Neuronal stem cell (in vitro differentiated cells): ENCODE results near the gene ISCA2.

ENCODE experiments used
- DNase-seq: peaks from one replicate; pipeline ENCODE4 v3.0.0-alpha.2; 2013; ENCODE audit warnings: low spot score
- H2AFZ ChIP-seq: one replicate; pipeline ENCODE4 v1.6.1; 2013; ENCODE audit warnings: mild to moderate bottlenecking, low read length, inconsistent platforms
- H2AK5ac ChIP-seq: 2 replicates; pipeline ENCODE4 v1.6.1; 2013; ENCODE audit warnings: low read depth, mild to moderate bottlenecking, inconsistent platforms, low read length, moderate library complexity, mixed read lengths
- H2BK120ac ChIP-seq: 2 replicates; pipeline ENCODE4 v1.6.1; 2013; ENCODE audit warnings: low read depth, mild to moderate bottlenecking, inconsistent platforms, low read length, moderate library complexity, mixed read lengths
- H2BK12ac ChIP-seq: one replicate; pipeline ENCODE4 v1.6.1; 2013; ENCODE audit warnings: low read length, inconsistent platforms
- H2BK15ac ChIP-seq: 2 replicates; pipeline ENCODE4 v1.6.1; 2013; ENCODE audit warnings: mild to moderate bottlenecking, low read length, inconsistent platforms, mixed read lengths
- H2BK5ac ChIP-seq: one replicate; pipeline ENCODE4 v1.6.1; 2013; ENCODE audit warnings: inconsistent platforms, mild to moderate bottlenecking, low read length, moderate library complexity
- H3K14ac ChIP-seq: one replicate; pipeline ENCODE4 v1.6.1; 2013; ENCODE audit warnings: low read length, inconsistent platforms
- H3K18ac ChIP-seq: 2 replicates; pipeline ENCODE4 v1.6.1; 2013; ENCODE audit warnings: low read length, inconsistent platforms
- H3K23ac ChIP-seq: 2 replicates; pipeline ENCODE4 v1.6.1; 2013; ENCODE audit warnings: low read depth, mild to moderate bottlenecking, mixed read lengths, low read length, inconsistent platforms; ENCODE audit not compliant: poor library complexity
- H3K27ac ChIP-seq: replicated peaks from 3 replicates; pipeline ENCODE4 v1.5.1; 2013; ENCODE audit warnings: low read length, inconsistent platforms
- H3K27me3 ChIP-seq, 3 experiments: 2 replicates each; pipeline ENCODE4 v1.6.1; 2013; ENCODE audit warnings: low read length in 3 of 3, mild to moderate bottlenecking in 2 of 3, inconsistent platforms in 1 of 3, low read depth in 1 of 3, mixed read lengths in 1 of 3, moderate library complexity in 1 of 3; ENCODE audit not compliant: control insufficient read depth in 3 of 3, insufficient read depth in 3 of 3
- H3K36me3 ChIP-seq, 2 donors: replicated peaks in 1 of 2; 2 replicates each; pipeline ENCODE4 v1.6.1; 2013; ENCODE audit warnings: low read length in 2 of 2; ENCODE audit not compliant: control insufficient read depth in 2 of 2, insufficient read depth in 2 of 2
- H3K4ac ChIP-seq: 2 replicates; pipeline ENCODE4 v1.6.1; 2013; ENCODE audit warnings: inconsistent platforms, mild to moderate bottlenecking, low read length, moderate library complexity
- H3K4me1 ChIP-seq, 2 donors: 1 replicate in 1 of 2; 2 replicates in 1 of 2; pipeline ENCODE4 v1.6.1; 2013; ENCODE audit warnings: low read length in 2 of 2, low read depth in 1 of 2; ENCODE audit not compliant: control insufficient read depth in 2 of 2, insufficient read depth in 1 of 2
- H3K4me2 ChIP-seq: one replicate; pipeline ENCODE4 v1.6.1; 2013; ENCODE audit warnings: mild to moderate bottlenecking, low read length, inconsistent platforms; ENCODE audit not compliant: insufficient read depth, poor library complexity, severe bottlenecking
- H3K4me3 ChIP-seq, 2 donors: 2 replicates each; pipeline ENCODE4 v1.5.1; 2013; ENCODE audit warnings: low read length in 2 of 2, mild to moderate bottlenecking in 2 of 2, inconsistent platforms in 1 of 2, moderate library complexity in 1 of 2
- H3K79me1 ChIP-seq: one replicate; pipeline ENCODE4 v1.6.1; 2013; ENCODE audit warnings: low read depth, mild to moderate bottlenecking, inconsistent platforms, low read length, moderate library complexity
- H3K9ac ChIP-seq: one replicate; pipeline ENCODE4 v1.6.1; 2013; ENCODE audit warnings: mild to moderate bottlenecking, low read depth, low read length, inconsistent platforms; ENCODE audit not compliant: poor library complexity
- H3K9me3 ChIP-seq, 2 donors: replicated peaks in 1 of 2; 2 replicates each; pipeline versions ENCODE3 to v1.6.1; 2013; ENCODE audit warnings: low read length in 2 of 2, mild to moderate bottlenecking in 2 of 2, inconsistent platforms in 1 of 2, low read depth in 1 of 2, mixed read lengths in 1 of 2, moderate library complexity in 1 of 2; ENCODE audit not compliant: control insufficient read depth in 2 of 2, insufficient read depth in 1 of 2
- H4K8ac ChIP-seq: one replicate; pipeline ENCODE4 v1.6.1; 2013; ENCODE audit warnings: low read depth, mild to moderate bottlenecking, inconsistent platforms, low read length, moderate library complexity
- H4K91ac ChIP-seq: one replicate; pipeline ENCODE4 v1.6.1; 2013; ENCODE audit warnings: low read length, low read depth, mild to moderate bottlenecking, inconsistent platforms; ENCODE audit not compliant: poor library complexity
- WGBS, 2 donors: extraction: QIAGEN DNeasy Blood & Tissue Kit; methylation state at CpG; one replicate each; pipeline ENCODE4 v1.1.7; 2013; ENCODE audit warnings: missing lambda C conversion rate in 2 of 2, mixed read lengths in 1 of 2; ENCODE audit not compliant: insufficient read length in 2 of 2, insufficient replicate concordance in 1 of 2; ENCODE audit errors: extremely low coverage in 2 of 2; 5-methylcytosine and 5-hydroxymethylcytosine counted together

ISCA2 gene

DNA sequence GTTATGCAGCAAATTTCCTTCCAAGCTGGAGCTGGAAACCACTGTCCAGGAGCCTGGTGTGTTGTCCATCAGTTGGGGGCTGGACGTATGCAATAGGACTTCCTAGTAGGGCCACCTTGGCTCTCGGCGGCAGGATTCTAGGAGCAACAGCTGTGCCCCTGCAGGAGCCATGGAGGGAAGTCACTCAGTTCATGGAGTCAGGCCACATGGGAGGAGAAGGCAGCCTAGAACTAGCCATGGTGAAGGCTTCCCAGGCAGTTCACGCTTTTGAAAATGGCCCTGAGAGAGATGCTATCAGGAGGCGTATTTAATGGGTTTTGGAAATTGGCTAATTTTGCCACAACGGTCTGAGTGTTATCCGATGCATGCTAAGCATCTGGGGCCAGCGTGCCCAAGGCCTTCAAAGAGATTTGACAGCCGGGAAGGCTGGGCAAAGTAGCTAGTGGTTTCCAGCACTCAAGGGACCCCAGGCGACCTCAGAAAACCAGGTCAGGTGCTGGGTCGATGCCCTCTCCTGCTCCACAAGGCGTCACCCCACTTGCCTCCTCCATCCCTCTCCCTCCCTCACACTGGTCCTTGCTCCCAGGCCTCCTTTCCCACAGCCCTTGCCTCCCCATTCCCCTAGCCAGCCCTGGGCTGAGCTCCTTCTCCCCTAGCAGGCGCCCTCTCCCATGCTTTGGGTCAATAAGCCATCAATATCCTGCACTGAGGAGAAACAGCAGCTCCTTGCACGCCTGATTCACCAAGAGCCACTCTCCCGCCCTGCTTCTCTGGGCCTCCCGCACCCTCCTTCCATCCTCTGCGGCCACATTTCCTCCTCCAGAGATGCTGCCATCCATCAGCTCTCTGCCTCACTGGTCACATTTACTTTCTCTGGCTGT, 36.6 kb upstream of the ISCA2 start:
- Histone ChIP-seq H3K4me2 (no peak overlapping the region), H3K14ac (no peak overlapping the region), H3K9me3 (peaks cover 0 to 4% of the 10 kb centered on the region in 2 donors), H4K8ac (no peak overlapping the region), H4K91ac (no peak overlapping the region), H3K9ac (no peak overlapping the region), H2BK15ac (no peak overlapping the region), H2AFZ (no peak overlapping the region), H3K79me1 (no peaks in the 10 kb centered on the region), H3K4me1 (peaks cover 0 to 16% of the 10 kb centered on the region in 2 donors), H3K18ac (peak overlapping the region; percentile 67), H3K4ac (no peak overlapping the region), H3K27me3 (peaks cover 0 to 21% (median 0%) of the 10 kb centered on the region in 3 experiments), H3K36me3 (no peaks in the 10 kb centered on the region), H2BK5ac (no peak overlapping the region), H3K4me3 (no peak overlapping the region), H2BK120ac (peak overlapping the region; percentile 21), H3K27ac (no peak overlapping the region), H2AK5ac (peak overlapping the region; percentile 30), H3K23ac (no peak overlapping the region), H2BK12ac (peak overlapping the region; percentile 50)
- WGBS, 2 donors = no CpG with 5 or more reads among the region's 17 CpGs
- no peak for DNase-seq

DNA sequence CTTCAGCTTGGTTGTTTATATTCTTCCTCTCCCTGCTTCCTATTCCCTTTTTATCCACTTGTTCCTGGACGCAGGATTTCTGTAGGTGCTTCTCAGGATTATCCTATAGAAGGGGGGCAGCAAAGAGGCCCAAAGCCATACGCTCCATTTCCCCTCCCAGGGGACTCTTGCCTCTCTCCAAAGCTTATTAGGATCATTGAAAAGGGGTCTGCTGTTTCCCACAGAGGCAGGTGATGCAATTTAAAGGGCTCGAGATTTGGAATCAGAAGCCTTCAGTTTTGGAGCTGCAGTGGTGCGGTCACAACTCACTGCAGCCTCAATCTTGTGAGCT, 36.0 kb upstream of the ISCA2 start:
- H3K27ac ChIP-seq = no peak overlapping the region

DNA sequence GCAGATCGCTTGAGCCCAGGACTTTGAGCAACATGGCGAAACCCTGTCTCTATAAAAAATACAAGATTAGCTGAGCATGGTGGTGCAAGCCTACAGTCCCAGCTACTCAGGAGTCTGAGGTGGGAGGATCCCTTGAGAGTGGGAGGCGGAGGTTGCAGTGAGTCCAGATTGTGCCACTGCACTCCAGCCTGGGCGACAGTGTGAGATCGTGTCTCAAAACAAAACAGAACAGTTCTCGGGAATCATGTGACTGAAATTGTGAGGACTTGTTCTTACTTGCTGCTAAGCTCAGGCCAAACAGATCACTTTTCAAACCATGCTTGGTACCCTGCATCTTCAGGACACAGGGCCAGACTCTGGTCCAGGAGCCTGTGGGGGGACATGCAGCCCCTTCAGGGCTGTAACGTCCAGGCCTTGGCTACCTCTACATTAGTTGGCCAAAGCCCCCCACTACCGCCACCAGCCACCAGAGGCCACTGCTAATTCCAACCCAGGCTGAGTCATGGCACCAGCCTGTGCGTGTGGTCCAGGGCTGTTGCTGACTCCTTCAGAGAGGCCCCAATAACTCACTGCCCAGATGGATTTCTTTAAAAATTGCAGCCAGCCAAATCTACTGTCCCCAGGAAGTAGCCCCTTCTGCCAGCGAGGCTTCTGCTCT, 34.1 kb upstream of the ISCA2 start:
- Histone ChIP-seq H4K8ac (no peak overlapping the region), H2BK15ac (no peak overlapping the region), H3K27me3 (peaks cover 0 to 26% (median 0%) of the 10 kb centered on the region in 3 experiments), H3K36me3 (no peaks in the 10 kb centered on the region), H2AFZ (peak overlapping the region; percentile 58), H3K18ac (peak overlapping the region; percentile 20), H3K9me3 (peaks cover 0 to 4% of the 10 kb centered on the region in 2 donors), H3K4me1 (peaks cover 0 to 16% of the 10 kb centered on the region in 2 donors), H3K4me3 (no peak overlapping the region), H3K79me1 (no peaks in the 10 kb centered on the region), H4K91ac (no peak overlapping the region), H3K4ac (no peak overlapping the region), H3K23ac (no peak overlapping the region), H2BK12ac (no peak overlapping the region), H3K14ac (no peak overlapping the region), H3K9ac (no peak overlapping the region), H3K4me2 (no peak overlapping the region), H2BK5ac (no peak overlapping the region), H3K27ac (no peak overlapping the region), H2AK5ac (peak overlapping the region; percentile 86), H2BK120ac (no peak overlapping the region)
- peak; percentile 24 for DNase-seq
- no CpG with 5 or more reads among the region's 10 CpGs for WGBS, 2 donors

More for the DNA sequence above, 36.0 kb upstream of the ISCA2 start:
- Histone ChIP-seq H2BK5ac (no peak overlapping the region), H3K79me1 (no peaks in the 10 kb centered on the region), H3K4me3 (no peak overlapping the region), H3K9ac (no peak overlapping the region), H3K36me3 (no peaks in the 10 kb centered on the region), H3K4me1 (peaks cover 0 to 16% of the 10 kb centered on the region in 2 donors), H3K4me2 (no peak overlapping the region), H3K27me3 (peaks cover 0 to 21% (median 0%) of the 10 kb centered on the region in 3 experiments), H2AFZ (no peak overlapping the region), H3K4ac (no peak overlapping the region), H3K9me3 (peaks cover 0 to 4% of the 10 kb centered on the region in 2 donors), H4K91ac (no peak overlapping the region), H2BK12ac (no peak overlapping the region), H2AK5ac (peak overlapping the region; percentile 30), H4K8ac (no peak overlapping the region), H3K14ac (no peak overlapping the region), H3K18ac (no peak overlapping the region), H2BK120ac (no peak overlapping the region), H3K23ac (no peak overlapping the region), H2BK15ac (no peak overlapping the region)
- no CpG with 5 or more reads among the region's 4 CpGs for WGBS, 2 donors
- DNase-seq = no peak

DNA sequence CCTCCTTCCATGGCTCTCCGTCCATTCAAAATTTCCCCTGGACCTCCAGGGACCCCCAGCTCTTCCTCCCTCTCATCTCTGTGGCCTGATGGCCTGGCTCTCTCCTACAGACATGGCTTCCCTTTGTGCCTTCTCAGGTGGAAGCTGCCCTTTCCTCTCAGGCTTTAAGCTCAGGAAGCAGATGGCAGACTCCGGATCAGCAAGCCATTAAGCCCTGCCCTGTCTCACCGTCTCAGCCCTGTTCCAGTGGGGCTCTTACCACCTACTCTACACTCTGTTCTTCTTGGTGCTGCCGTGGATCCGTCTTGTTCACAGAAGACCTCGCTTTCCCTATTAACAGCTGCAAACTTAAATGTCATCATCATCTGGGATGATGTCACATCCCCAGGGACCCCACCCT, 33.6 kb upstream of the ISCA2 start:
- Histone ChIP-seq H3K27me3 (peaks cover 0 to 26% (median 0%) of the 10 kb centered on the region in 3 experiments), H3K4ac (no peak overlapping the region), H2BK12ac (no peak overlapping the region), H2AK5ac (no peak overlapping the region), H2BK120ac (no peak overlapping the region), H3K36me3 (no peaks in the 10 kb centered on the region), H3K4me1 (peaks cover 0 to 16% of the 10 kb centered on the region in 2 donors), H3K18ac (peak overlapping the region; percentile 20), H2BK5ac (no peak overlapping the region), H2BK15ac (no peak overlapping the region), H4K91ac (no peak overlapping the region), H2AFZ (peak overlapping the region; percentile 58), H3K23ac (no peak overlapping the region), H4K8ac (no peak overlapping the region), H3K27ac (no peak overlapping the region), H3K4me2 (no peak overlapping the region), H3K14ac (no peak overlapping the region), H3K9me3 (peaks cover 0 to 2% of the 10 kb centered on the region in 2 donors), H3K79me1 (no peaks in the 10 kb centered on the region), H3K9ac (no peak overlapping the region), H3K4me3 (no peak overlapping the region)
- no peak for DNase-seq
- no CpG with 5 or more reads among the region's 6 CpGs for WGBS, 2 donors
